ENCODE measurements around the gene LRRC74A. TPM values are rescaled to one million over a fixed set of nuclear protein-coding genes. Genes with fewer than 3 reads are reported as not detected.

LRRC74A gene
- total RNA-seq, 2 donors from 2014 or later: not detected

- no peak for DNase-seq
- H3K27me3 ChIP-seq (ENCODE audit: control insufficient read depth, insufficient read depth, low read length, poor library complexity, severe bottlenecking): no peaks in the 10 kb centered on the region
- Mint-ChIP-seq H3K27me3 (ENCODE audit: insufficient read depth) (no peaks in the 10 kb centered on the region), H3K4me1 (no peaks in the 10 kb centered on the region), H3K9me3 (peaks cover 6% of the 10 kb centered on the region), H3K4me3 (no peak overlapping the region), H3K36me3 (ENCODE audit: low read depth) (peaks cover 64% of the 10 kb centered on the region), H3K27ac (no peak overlapping the region)
- H3K4me1 ChIP-seq (ENCODE audit: control insufficient read depth, insufficient read depth, low read length): no peaks in the 10 kb centered on the region
- H3K4me3 ChIP-seq (ENCODE audit: low read length): no peak overlapping the region
- peaks cover 62% of the 10 kb centered on the region for H3K36me3 ChIP-seq (ENCODE audit: control insufficient read depth, insufficient read depth, low read length)
- WGBS, 2 experiments (ENCODE audit: insufficient coverage in 1 of 2, insufficient read length in 1 of 2): 94% methylated on average over 2 of the region's 2 CpGs; no CpG with 5 or more reads in 1 of the 2 experiments
- H3K27ac ChIP-seq (ENCODE audit: low read depth, low read length): no peak overlapping the region
- H3K9ac ChIP-seq (ENCODE audit: extremely low read depth, low read length, poor library complexity, severe bottlenecking): no peak overlapping the region
- H3K9me3 ChIP-seq (ENCODE audit: control insufficient read depth, low read length): peaks cover 5% of the 10 kb centered on the region
- TF ChIP-seq CTCF (conservative IDR thresholded peaks at IDR 0.05): no peak
Observed at GRCh38 chr14:76792422-76792821, 33.8 kb upstream of the LRRC74A start.

- no peaks in the 10 kb centered on the region for H3K27me3 ChIP-seq (ENCODE audit: control insufficient read depth, insufficient read depth, low read length, poor library complexity, severe bottlenecking)
- whole genome bisulfite sequencing, 2 experiments (ENCODE audit: insufficient coverage in 1 of 2, insufficient read length in 1 of 2): 90 to 100% methylated on average over 1 to 4 of the region's 4 CpGs
- Mint-ChIP-seq H3K27me3 (ENCODE audit: insufficient read depth) (no peaks in the 10 kb centered on the region), H3K4me3 (no peak overlapping the region), H3K4me1 (no peaks in the 10 kb centered on the region), H3K27ac (no peak overlapping the region), H3K9me3 (peaks cover 6% of the 10 kb centered on the region), H3K36me3 (ENCODE audit: low read depth) (peaks cover 73% of the 10 kb centered on the region)
- TF ChIP-seq CTCF (conservative IDR thresholded peaks at IDR 0.05): no peak
- H3K36me3 ChIP-seq (ENCODE audit: control insufficient read depth, insufficient read depth, low read length): peaks cover 55% of the 10 kb centered on the region
- H3K4me3 ChIP-seq (ENCODE audit: low read length): no peak overlapping the region
- no peaks in the 10 kb centered on the region for H3K4me1 ChIP-seq (ENCODE audit: control insufficient read depth, insufficient read depth, low read length)
- H3K9me3 ChIP-seq (ENCODE audit: control insufficient read depth, low read length): peaks cover 5% of the 10 kb centered on the region
- DNase-seq: no peak
- H3K9ac ChIP-seq (ENCODE audit: extremely low read depth, low read length, poor library complexity, severe bottlenecking): no peak overlapping the region
- no peak overlapping the region for H3K27ac ChIP-seq (ENCODE audit: low read depth, low read length)
Observed at GRCh38 chr14:76793324-76793723, 32.9 kb upstream of the LRRC74A start.

- Histone ChIP-seq H3K27ac (ENCODE audit: low read depth, low read length) (no peak overlapping the region), H3K4me1 (ENCODE audit: control insufficient read depth, insufficient read depth, low read length) (no peaks in the 10 kb centered on the region), H3K9ac (ENCODE audit: extremely low read depth, low read length, poor library complexity, severe bottlenecking) (no peak overlapping the region), H3K9me3 (ENCODE audit: control insufficient read depth, low read length) (peaks cover 5% of the 10 kb centered on the region), H3K4me3 (ENCODE audit: low read length) (no peak overlapping the region), H3K36me3 (ENCODE audit: control insufficient read depth, insufficient read depth, low read length) (peaks cover 56% of the 10 kb centered on the region), H3K27me3 (ENCODE audit: control insufficient read depth, insufficient read depth, low read length, poor library complexity, severe bottlenecking) (no peaks in the 10 kb centered on the region)
- WGBS, 2 experiments (ENCODE audit: insufficient coverage in 1 of 2, insufficient read length in 1 of 2): 98% methylated on average over 5 of the region's 5 CpGs; no CpG with 5 or more reads in 1 of the 2 experiments
- no peak for TF ChIP-seq CTCF (conservative IDR thresholded peaks at IDR 0.05)
- no peaks in the 10 kb centered on the region for H3K4me1 Mint-ChIP-seq
- no peak overlapping the region for H3K27ac Mint-ChIP-seq
- peaks cover 6% of the 10 kb centered on the region for H3K9me3 Mint-ChIP-seq
- DNase-seq: no peak
- H3K27me3 Mint-ChIP-seq (ENCODE audit: insufficient read depth): no peaks in the 10 kb centered on the region
- peaks cover 73% of the 10 kb centered on the region for H3K36me3 Mint-ChIP-seq (ENCODE audit: low read depth)
- H3K4me3 Mint-ChIP-seq: no peak overlapping the region
Observed at GRCh38 chr14:76793956-76794355, 32.3 kb upstream of the LRRC74A start.

All from endodermal cell (in vitro differentiated cells).